ENCODE data around the gene FUCA2.
"Not testable (repeated sequence)": the region's sequence is repeated elsewhere in the genome, so short reads cannot be mapped to it uniquely, and the experiment has no call there.

FUCA2 gene

DNA sequence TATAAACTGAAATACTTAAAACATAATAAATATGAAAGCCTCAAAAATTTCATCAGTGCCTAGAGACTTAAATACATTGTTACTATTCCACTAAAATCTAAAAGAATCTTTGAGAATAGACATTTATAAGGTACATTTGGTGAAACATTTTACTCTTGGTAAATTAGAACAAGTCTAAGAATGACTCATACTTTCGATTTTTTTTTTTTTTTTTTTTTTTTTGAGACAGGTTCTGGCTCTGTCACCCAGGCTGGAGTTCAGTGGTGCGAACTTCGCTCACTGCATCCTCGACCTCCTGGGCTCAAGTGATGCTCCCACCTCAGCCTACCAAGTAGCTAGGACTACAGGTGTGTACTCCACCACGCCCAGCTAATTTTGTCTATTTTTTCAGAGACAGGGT, 6.4 kb downstream of the FUCA2 start:
- DNase-seq (ENCODE audit: low read depth in 2 of 2, low spot score in 1 of 2) = no peak

DNA sequence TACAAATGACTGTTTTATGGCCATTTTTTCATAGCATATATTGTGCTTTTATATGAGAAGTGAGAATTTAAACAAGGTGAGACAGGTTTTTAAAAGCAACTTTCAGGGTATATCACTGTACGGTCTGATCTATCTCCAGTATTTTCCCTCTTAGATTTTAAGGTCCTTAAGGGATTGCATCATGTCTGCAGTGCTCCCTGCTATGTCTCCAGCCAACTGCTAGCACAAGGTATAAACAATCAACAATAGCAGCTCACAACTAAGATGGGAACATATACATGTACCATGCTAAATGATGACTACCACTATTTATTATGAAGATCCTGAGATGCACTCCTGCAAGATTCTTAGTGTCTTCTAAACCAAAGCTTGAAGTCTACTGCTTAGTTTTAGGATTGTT, 7.2 kb downstream of the FUCA2 start:
- no peak for DNase-seq (ENCODE audit: low read depth in 2 of 2, low spot score in 1 of 2)

DNA sequence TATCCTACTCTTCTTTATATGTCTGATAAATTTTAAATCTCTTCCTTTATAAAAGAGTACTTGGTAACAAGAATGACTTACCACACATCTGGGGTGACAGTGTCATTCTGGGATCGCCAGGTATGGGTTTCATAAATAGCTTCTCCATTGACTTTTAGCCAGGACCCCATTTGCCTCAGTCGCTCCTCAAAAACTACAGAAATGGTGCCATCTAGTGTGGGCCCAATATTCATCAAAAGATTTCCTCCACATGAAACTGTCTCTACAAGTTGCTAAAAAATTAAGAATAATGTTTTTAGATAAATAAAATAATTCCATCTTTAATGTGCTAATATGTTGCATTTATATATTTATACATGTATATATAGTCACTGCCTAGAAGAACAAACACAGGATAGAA, 9.7 kb downstream of the FUCA2 start:
- DNase-seq (ENCODE audit: low read depth in 2 of 2, low spot score in 1 of 2) = no peak

DNA sequence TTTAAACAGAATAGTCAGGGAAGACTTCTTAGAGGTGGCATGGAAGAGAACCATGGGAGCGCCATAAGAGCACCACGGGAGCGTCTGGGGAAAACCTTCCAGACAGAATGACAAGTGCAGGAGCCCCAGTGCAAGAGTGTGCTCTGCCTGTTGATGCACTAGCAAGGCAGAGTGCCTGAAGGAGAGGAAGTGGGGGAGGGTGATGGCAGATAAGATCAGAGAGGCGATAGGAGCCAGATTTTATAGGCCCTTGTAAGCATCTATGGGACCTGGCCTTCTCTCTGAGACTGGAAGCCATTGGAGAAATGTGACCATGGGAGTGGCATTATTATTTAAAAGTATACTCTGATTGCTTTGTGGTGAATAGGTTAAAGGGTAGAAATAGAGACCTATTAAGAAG, 13.1 kb downstream of the FUCA2 start:
- DNase-seq (ENCODE audit: low read depth in 2 of 2, low spot score in 1 of 2) = no peak

DNA sequence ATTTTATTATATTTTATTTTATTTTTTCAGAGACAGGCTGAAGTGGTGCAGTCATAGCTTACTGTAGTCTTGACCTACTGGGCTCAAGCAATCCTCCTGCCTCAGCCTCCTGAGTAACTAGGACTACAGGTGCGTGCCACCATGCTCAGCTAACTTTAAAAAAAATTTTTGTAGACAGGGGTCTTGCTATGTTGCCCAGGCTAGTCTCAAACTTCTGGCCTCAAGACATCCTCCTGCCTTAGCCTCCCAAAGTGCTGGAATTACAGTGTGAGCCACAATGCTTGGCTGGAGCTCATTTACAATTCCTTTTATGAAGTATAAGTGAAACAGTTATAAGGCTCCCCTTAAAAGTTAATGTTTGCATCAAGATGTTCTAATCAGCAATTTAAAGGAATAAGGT, 14.5 kb downstream of the FUCA2 start:
- no peak for DNase-seq (ENCODE audit: low read depth in 2 of 2, low spot score in 1 of 2)

DNA sequence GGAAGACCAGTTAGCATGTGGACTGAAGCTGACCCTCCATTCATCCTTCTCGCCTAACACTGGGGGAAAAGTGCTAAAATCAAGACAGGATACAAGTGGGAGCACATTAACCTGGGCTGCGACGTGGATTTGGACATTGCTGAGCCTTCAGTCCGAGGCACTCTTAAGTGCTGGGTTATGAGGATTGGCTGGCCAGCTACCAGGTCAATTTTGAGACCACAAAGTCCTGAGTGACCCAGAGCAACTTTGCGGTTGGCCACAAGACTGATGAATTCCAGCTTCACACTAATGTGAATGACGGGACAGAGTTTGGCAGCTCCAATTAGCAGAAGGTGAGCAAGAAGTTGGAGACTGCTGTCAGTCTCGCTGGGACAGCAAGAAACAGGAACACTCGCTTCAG, 20.7 kb downstream of the FUCA2 start:
- no peak for DNase-seq (ENCODE audit: low read depth in 2 of 2, low spot score in 1 of 2)

DNA sequence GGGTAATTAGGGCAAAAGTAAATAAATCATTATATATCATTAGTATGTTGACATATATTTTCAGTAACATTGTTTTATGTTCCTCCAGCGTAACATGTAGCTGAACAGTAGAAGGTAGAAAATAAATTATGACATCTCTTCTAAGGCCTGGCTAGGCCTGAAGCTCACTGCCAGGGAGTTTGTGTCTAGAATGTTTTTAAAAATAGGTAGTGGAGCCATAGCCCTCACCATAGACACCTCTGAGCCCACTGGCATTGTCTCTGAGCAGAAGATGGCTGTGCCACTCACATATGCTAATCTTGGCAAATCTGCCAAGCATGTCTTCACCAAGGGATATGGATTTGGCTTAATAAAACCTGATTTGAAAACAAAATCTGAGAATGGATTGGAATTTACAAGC, 21.3 kb downstream of the FUCA2 start:
- no peak for DNase-seq (ENCODE audit: low read depth in 2 of 2, low spot score in 1 of 2)

DNA sequence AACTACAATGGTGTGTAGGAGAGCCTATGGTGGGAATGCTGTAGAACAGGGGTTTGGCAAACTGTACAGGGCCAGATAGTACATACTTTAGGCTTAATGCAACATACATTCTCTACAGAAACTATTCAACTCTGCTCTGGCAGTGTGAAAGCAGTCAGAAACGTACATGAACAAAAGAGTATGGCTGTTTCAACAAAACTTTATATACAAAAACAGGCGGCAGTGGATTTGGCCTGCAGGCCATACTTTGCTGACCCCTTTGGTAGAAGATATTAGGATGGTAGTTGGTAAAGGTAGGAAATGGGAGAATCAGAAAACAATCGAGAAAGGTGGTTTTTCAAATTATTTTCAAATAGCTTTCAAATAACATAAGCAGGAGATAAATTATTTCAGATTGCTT, 24.8 kb downstream of the FUCA2 start:
- DNase-seq (ENCODE audit: low read depth in 2 of 2, low spot score in 1 of 2) = no peak

DNA sequence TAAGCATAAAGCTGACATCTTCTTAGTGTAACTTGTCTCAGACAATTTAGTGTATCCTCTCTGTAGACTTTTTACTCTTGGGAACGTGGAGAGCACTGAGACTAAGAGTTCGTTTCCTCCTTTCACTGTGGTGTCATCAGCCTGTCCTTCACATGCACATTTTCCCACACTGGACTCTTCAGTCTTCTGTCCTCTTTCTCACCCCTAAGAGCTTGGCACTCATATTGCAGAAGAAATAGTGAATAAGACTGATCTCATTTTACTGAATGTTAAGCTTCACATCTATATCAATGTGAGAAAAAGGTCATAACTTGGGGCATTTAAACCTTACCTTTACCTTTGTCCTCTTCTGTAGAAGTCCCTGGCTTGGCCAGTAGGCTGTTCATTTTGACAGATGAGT, 25.6 kb downstream of the FUCA2 start:
- no peak for DNase-seq (ENCODE audit: low read depth in 2 of 2, low spot score in 1 of 2)

DNA sequence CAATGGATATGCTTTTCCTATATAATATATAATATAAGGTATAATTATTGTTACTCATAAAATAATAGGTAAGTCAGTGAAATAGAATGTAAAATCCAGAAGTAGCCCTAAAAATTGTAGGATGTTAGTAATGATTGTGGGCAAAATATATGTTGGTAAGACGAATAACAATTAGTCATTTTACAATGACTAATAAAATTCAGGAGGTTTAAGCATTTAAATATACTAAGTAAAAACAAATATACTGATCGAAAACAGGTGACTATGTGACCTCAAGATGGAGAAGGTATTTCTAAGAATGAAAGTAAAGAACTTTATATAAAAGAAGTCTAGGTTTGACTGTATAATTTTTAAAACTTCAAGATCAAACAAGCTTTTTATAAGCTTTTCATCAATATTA, 28.9 kb downstream of the FUCA2 start:
- no peak for DNase-seq (ENCODE audit: low read depth in 2 of 2, low spot score in 1 of 2)

DNA sequence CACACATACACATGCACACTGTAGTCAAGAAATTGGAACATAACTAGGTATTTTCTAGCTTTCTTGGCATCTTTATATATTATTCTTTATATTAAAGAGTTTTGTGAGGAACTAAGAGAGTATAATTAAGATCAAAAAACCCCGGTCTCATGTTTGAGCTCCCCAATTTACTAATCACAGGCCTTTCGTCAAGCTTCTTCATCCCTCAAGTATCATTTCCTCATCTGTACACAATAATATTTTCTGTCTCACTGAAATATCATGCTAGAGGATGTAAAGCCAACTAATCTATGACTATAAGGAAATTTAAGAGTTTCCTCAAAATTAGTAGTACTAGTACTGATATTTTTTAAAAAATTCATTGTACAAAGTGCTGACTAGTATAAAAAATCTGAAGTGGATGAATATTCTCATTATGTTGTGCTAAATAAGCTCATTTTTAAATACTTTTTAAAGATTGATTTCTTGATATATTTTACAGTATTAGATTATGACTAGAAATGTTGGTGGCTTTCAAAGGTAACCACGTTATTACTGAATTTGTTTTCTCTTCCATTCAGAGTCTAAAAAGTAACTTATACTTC, 32.9 kb downstream of the FUCA2 start:
- no peak for DNase-seq (ENCODE audit: low read depth in 2 of 2, low spot score in 1 of 2)

DNA sequence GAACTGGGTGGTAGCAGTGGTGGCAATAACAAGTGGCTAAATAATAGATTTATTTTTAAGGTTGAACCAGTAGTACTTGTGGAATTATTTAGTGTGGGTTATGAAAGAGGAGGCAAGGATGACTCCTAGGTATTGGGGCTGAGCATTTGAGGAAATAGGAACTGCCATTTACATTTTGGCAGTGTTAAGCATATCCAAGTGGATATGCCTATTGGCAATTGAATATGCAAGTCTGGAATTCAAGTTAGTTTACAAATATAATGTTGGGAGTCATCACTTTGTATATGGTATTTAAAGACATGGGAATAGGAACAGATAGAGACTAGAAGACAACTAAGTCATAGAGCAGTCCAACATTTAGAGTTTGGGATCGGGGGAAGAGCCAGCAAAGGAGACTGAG, 35.0 kb downstream of the FUCA2 start:
- no peak for DNase-seq (ENCODE audit: low read depth in 2 of 2, low spot score in 1 of 2)

DNA sequence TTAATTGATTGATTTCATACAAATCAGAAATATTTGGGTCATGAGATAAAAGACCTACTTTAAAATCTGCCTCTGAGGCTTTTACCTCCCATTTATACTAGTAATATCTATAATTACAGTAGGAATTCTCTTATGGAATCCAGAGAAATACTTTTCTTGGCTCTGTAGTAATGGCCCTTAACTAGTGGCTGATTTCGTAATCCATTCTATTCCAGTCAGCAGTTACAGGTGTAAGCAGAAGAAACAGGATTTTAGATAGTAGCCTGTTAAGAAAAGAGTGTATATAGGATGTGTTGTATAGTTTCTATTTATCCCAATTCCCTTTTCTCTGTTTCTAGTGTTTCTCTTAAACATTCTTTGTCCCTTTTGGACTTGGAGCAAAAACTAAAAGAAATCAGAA, 39.7 kb downstream of the FUCA2 start:
- no peak for DNase-seq (ENCODE audit: low read depth in 2 of 2, low spot score in 1 of 2)

DNA sequence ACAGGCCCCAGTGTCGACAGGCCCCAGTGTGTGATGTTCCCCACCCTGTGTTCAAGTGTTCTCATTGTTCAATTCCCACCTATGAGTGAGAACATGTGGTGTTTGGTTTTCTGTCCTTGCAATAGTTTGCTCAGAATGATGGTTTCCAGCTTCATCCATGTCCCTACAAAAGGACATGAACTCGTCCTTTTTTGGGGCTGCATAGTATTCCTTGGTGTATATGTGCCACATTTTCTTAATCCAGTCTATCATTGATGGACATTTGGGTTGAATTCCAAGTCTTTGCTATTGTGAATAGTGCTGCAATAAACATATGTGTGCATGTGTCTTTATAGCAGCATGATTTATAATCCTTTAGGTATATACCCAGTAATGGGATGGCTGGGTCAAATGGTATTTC, 42.7 kb downstream of the FUCA2 start:
- not testable (repeated sequence) for DNase-seq (ENCODE audit: low read depth in 2 of 2, low spot score in 1 of 2)

DNA sequence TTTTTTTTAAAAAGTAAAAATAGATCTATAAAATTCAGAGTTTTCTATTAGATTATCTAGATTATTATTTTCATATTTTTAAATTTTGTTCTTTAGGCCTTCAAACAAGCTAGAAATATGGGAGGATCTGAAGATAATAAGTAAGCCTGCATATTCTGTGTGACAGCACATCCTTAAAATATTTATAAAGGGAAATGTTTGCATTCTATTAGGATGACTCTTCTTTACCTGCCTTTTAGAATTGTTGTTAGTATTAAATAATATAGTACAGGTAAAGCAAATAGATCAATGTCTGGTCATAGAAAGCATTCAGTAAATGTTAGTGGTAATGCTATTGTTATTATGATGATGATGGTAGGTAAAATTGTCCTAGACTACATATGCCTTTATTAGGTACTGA, 43.5 kb downstream of the FUCA2 start:
- DNase-seq (ENCODE audit: low read depth in 2 of 2, low spot score in 1 of 2) = no peak

DNA sequence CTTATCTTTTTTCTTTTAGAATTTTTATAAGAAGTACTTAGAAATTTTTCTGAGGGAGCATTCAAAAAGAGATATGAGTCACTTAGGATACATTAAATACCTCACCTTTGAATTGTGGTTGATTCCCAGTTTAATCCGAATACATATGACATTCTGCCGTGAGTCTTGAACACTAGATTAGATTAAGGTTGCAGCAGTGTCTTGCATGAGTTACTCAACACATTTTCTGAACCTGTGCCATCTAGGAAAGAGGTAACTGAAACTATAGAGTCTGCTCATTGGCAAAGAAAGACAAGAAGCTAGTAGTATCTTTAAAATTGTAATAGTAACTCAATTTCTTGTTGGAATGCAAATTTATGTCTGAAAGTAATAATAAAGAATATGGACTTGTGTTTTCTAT, 46.0 kb downstream of the FUCA2 start:
- DNase-seq (ENCODE audit: low read depth in 2 of 2, low spot score in 1 of 2) = no peak

DNA sequence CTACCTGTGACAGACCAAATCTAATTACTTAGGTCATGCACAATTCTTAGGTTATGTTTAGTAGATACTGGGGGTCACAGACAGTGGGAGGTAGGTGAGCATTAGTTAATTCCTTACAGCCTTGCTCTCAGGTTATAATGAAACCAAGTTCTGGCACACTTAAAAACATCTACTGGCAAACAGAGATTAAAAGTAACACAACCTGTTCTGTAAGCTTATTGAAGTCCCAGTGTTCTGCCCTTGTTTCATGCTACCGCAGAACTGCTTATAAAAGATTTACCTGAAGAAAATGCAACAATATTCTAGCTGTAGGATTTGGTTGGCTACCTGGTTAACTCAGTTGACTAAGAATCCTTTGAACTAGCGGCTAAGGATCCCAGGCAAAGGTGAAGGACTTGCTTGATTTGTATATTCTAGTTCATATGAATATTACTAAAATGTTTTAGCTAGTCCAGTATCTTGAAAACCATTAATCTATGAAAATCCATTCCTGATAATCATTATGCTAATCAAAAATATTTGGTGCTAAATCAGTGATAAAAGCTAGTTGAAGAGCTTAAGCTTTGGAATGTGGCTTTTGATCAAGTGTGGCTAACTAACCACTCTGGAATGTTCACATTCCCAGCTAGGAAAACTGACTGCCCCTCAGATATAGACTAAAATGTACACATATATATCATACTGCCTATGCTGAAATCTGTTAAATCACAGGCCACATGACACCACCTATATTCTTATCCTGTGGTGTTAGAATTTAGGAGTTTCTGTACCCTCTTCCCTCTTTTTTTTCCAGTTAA, 53.8 kb downstream of the FUCA2 start:
- no peak for DNase-seq (ENCODE audit: low read depth in 2 of 2, low spot score in 1 of 2)

DNA sequence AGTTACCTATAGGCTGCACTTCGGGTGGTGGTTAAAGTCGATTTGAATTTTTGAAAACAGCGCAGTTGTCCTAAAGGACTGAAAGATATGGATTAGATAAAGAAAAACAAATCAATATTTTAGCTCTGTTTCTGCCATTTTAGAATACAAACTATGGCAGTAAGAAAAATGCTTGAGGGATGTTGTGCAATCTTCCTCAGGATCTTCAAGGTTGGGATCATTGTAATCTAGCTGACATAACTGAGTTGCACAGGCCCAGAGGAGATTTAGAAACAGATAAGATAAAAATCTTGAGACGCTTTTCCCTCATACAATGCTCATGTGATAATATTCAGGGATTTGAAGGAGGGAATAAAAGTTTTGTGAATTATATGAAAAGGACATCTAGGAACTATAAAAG, 60.0 kb downstream of the FUCA2 start:
- no peak for DNase-seq (ENCODE audit: low read depth in 2 of 2, low spot score in 1 of 2)

DNA sequence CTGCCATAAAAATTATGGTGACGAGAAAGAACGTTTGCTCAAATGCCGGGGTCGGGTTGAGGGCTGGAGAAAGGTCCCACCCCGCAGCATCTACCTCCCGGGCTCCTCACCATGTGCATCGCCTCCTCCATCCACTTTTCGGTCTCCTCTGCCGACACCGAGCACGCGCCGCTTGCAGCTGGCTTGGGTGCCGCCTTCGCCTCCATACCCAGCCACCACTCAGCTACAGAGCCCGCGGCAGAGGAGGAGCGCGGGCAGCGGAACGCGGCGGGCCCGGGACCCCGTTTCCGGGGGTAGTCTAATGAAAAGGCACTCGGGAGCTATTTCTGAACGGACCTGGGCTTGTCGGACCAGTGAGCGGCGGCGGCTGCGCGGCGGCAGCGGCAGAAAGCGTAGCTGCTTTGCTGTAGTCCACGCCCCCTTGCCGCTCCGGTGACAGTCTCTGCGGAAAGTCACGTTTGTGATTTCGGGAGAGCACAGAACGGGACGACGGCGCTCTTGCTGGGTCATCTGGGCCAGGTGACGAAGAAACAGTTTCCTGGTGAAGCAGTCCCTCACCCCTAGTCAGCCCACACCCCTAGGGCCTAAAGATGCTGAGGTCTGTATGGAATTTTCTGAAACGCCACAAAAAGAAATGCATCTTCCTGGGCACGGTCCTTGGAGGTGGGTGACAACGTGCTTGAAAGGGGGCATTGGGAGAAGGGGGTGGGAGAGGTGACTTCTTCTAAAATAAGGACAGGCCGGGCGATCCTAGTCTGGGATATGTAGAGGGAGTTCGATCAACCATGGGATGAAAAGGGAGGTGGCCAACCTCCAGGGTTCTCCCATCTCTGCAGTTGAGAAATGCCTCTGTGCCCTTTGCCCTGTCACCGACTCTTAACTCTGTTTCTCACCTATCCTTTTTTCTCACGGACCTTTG, 60.8 kb downstream of the FUCA2 start, which contains the start of the genes ADAT2 and PEX3:
ADAT2 (minus strand) TSS at position 243 of the 919 bp plus-strand sequence; CDS start at position 206, 37 bp downstream.
PEX3 (plus strand) TSS at position 353 of the 919 bp plus-strand sequence; CDS start at position 591, 238 bp downstream.
- peak; percentile 81 to 87 for DNase-seq (ENCODE audit: low read depth in 2 of 2, low spot score in 1 of 2)

DNA sequence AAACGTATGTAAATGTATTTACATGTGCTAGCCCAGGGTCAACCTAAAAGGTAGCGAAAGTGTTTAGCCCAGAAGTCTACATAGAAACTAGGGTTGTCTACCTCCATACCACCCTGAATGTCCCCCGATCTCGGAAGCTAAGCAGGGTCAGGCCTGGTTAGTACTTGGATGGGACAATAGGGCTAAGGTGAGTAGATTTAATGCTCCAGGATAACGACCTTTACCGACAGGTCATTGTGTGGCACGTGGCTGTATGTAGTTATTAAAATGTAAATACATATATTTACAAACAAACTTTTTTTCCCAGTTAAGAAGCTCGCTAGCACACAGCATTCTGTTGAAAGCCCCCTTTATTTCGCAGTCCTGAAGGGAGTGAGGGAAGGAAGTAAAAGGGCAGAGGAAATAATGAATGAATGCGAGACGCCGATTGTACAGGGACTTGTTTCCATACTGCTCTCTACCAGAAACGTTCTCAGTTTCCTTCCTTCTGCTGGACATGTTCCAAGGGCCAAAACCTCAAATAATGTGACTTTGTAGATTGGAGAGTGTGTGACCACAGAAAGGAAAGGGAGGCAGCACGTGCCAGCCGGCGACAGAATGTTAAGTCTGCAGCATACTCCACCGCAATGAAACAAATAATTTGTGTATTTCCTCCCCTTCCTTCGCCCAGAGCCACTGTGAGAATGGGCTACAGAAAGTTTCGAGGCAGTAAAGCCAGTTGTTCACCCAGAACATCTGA, 61.6 kb downstream of the FUCA2 start:
- DNase-seq (ENCODE audit: low read depth in 2 of 2, low spot score in 1 of 2) = peak in 1 of 2 donors; percentile 7

DNA sequence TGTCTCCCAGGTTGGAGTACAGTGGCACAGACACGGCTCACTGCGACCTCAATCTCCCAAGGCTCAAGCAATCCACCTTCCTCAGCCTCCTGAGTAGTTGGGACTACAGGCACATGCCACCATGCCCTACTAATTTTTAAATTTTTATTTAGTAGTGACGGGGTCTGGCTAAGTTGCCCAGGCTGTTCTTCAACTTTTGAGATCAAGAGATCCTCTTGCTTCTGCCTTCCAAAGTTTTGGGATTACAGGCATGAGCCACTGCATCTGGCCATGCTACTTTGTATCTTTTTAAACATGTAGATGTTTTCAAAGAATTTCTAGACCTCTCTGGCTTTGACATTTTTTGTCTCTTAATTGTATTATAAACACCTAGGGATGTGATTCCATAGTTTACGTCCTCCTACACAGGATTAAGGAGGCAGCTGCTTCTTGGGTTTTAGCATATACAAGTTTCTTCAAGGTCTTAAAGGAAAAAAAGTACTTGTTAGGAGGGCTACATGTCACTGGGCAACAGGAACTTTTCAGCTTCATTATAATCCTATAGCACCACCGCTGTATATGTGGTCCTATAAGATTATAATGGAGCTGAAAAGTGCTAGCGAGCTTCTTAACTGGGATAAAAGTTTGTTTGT, 62.3 kb downstream of the FUCA2 start:
- no peak for DNase-seq (ENCODE audit: low read depth in 2 of 2, low spot score in 1 of 2)

All from stimulated activated CD8-positive, alpha-beta memory T cell treated with anti-CD3 and anti-CD28 coated beads, Interleukin-4, amount 100 ng/mL, for 4 hours (primary cell).